GM18951 (cell line): ENCODE results near the gene SYT15.

Source experiments
- POLR2A ChIP-seq: IDR thresholded peaks from 4 replicates; pipeline ENCODE4 v1.6.1; 2011; ENCODE audit warnings: mild to moderate bottlenecking; ENCODE audit not compliant: insufficient read length, insufficient read depth; ENCODE audit errors: extremely low read depth
- in situ Hi-C: fragments of 300-500 bp; cut with MboI; formaldehyde crosslinking; loops from one replicate; pipeline ENCODE4 v1.12.0; 2022; ENCODE audit warnings: low sequenced_read_pairs, mixed read lengths, inconsistent platforms; ENCODE audit not compliant: unreplicated experiment

SYT15 gene

DNA sequence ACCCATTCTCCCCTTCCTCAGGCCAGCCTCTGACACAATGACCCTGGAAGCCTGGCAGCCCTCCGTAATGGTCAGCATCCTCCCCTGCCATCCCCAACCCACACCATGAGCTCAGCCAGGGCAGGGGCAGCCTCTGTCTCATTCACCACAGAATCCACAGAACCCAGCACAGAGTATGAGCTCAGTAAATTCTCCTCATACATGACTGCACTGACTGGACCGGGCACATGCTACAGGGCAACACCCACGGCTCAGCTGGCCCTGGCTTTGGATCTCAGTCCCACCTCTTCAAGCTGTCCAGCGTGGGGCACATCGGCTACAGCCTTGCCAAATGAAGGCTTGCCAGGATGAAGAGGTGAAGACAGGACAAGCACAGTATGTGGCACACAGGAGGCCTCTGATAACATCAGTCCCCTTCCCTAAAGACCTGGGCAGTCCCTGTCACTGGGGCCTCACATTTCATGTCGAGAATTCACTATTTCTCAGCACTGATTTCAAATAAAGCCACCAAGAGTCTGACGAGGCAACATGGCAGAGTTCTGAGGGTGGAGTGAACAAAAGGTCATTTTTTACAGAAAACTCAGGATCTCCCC, 30.3 kb upstream of the SYT15 start:
- in situ Hi-C loops = loop anchor here (10.0 kb wide), 1 partner anchor 1326 kb away; no protein-coding TSS in a partner anchor
- no peak for TF ChIP-seq POLR2A

- TF ChIP-seq POLR2A = no peak
- in situ Hi-C loops = loop anchor here (10.0 kb wide), 1 partner anchor 1325 kb away; no protein-coding TSS in a partner anchor
These were observed 29.5 kb upstream of the SYT15 start for GRCh38 chr10:46549171-46550075.

DNA sequence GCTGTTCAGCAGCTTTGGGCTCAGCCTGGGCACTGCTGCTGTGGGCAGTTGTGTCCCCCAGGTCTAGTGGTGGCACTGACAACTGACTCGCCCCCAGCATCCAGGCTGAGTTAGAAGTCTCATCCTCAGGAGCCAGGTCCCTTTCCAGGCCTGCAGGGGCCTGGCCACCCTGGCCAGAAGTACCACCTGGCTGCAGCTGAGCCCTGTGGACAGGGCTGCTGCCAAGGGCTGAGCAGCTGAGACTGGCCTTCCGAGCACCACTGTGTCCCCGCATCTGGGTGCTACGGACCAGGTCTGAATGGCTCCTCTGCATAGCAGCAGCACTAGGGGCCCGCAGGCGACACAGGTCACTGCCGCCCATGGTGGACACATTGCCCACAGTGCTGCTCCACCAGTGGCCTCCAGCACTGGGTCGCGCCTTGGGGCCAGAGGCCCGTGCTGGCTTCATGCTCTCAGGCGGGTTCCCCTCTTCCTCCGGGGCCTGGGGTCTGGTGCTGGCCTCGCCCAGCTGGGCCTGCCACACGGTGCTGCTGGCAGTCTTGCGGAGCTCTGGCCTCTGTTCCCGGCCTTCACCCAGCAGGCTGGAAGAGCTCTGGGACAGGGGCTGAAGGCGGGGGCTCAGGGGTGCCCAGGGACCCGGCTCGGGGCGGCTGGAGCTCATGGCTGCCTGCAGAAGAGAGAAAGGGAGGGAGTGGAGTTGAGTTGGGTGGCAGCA, 28.7 kb upstream of the SYT15 start:
- no peak for TF ChIP-seq POLR2A
- in situ Hi-C loops = no loop called here

DNA sequence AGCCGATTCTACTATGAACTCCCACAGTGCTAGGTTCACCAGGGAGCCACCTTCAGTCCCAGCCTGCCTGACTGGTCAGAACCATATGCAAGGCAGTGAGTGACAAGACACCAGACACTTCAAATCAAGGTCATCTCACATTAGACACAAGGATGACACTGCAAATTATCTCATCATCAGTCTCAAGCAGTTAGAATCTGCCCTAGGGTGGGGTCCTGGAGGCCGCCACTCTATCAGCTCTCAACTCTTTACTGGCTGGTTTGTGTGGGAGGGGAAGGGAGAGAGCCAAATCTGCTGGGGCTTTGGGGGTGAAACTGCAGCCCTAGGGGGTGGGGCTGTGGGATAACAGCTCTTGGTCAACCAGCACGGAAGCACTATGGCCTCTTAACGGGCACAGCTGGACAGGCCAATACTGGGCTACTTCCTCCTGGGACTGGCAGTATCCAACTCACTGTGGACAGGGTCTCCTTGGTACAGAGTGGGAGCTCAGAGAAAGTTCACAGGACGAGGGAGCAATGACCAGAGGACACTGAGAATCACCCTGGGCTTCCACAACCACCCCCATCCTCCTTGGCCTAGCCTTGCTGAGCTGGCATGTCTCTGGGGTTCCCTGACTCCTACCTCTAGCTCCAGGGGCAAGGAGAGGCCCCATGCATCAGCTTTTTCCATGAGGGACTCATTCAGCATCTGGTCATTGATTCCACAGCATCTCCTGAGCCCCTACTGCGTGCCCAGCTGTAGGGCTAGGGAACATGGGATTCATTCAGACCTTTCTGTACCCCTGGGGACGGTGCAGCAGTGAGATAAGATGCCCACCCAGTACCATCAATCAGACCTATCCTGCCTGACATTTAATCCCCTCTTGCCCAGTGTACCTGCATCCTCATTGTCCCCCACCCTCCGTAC, 27.9 kb upstream of the SYT15 start:
- in situ Hi-C loops = no loop called here

GRCh38 chr10:46551701-46552525, 27.0 kb upstream of the SYT15 start:
- no peak for TF ChIP-seq POLR2A
- in situ Hi-C loops = no loop called here

More for the DNA sequence above, 27.9 kb upstream of the SYT15 start:
- TF ChIP-seq POLR2A = no peak

- in situ Hi-C loops = no loop called here
- TF ChIP-seq POLR2A = no peak
These were observed 26.2 kb upstream of the SYT15 start for GRCh38 chr10:46552526-46553237.

- in situ Hi-C loops = no loop called here
- no peak for TF ChIP-seq POLR2A
These were observed 25.5 kb upstream of the SYT15 start for GRCh38 chr10:46553238-46554049.

DNA sequence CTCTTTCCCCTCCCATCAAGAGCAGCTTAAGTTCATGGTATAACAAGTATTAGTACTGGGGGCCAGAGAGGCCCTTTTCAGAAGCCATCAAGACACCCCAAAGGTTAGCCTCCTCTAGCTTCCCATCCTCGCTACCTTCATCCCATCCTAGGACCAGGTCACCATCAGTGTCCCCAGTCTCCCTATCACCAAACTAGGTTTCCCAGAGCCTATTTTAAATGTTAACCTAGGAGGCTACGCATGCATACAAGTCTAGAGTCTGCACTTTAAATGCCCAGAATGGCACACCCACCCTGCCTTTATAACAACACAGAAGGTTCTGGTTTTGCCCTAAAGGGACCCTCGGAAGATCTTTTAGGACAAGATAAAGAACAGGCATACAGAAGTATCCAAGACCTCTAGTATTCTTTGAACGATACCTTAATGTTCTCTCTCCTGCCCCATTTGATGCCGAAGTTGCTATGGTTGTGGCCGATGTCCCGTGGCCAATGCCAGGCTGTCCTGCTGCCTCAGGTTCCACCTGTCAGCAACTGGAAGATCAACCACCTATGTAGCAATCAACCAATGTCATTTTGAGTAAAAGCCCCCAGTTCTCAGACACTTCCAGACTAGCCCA, 24.7 kb upstream of the SYT15 start:
- TF ChIP-seq POLR2A = no peak
- in situ Hi-C loops = no loop called here

DNA sequence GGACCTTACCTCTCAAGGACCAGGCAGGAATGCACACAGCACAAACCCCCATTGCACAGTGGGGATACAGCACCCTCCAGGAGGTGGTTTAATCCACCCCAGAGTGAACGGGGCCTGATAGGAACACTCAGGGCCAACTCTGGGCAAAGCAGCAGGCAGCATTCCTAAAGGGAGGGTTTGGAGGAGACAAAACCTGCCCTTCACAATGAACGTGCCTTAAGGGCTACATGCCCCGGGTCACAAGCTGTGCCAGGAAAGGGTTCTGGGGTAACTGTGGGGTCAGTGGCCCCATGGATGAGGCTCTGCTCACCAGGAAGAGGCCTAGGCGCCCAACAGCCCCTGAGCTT, 23.6 kb upstream of the SYT15 start:
- TF ChIP-seq POLR2A = no peak
- in situ Hi-C loops = no loop called here
